Heart right ventricle (tissue), 16 donors: ENCODE measurements around the gene UBE2I. TPM values are rescaled to one million over a fixed set of nuclear protein-coding genes. Genes with fewer than 3 reads are reported as not detected.

Source experiments
- ATAC-seq, 8 donors: fragments of 200-7000 bp; cut with Tn5 transposase; one replicate each; pipeline ENCODE4 v1.9.1; 2020; ENCODE audit warnings: mild to moderate bottlenecking in 8 of 8, moderate library complexity in 8 of 8, moderate number of reproducible peaks in 1 of 8
- DNase-seq, 2 donors: peaks; one replicate each; pipeline ENCODE4 v3.0.0-alpha.2; 2020
- H3K27ac ChIP-seq, 10 donors: fragments of 200-600 bp; sonication (generic) in 2 of 10; one replicate each; pipeline versions ENCODE4 v1.5.0 to v1.8.0; 2020 to 2022; ENCODE audit warnings: mild to moderate bottlenecking in 3 of 10
- H3K27me3 ChIP-seq, 7 donors: fragments of 200-600 bp; one replicate each; pipeline ENCODE4 v1.8.0; 2021 to 2022; ENCODE audit warnings: mild to moderate bottlenecking in 2 of 7
- H3K36me3 ChIP-seq, 9 donors: fragments of 200-600 bp; sonication (generic) in 1 of 9; one replicate each; pipeline versions ENCODE4 v1.5.0 to v1.8.0; 2020 to 2022; ENCODE audit warnings: mild to moderate bottlenecking in 2 of 9
- H3K4me1 ChIP-seq, 9 donors: fragments of 200-600 bp; sonication (generic) in 1 of 9; one replicate each; pipeline versions ENCODE4 v1.5.0 to v1.8.0; 2020 to 2022; ENCODE audit warnings: mild to moderate bottlenecking in 4 of 9
- H3K4me3 ChIP-seq, 10 donors: fragments of 200-600 bp; sonication (generic) in 2 of 10; one replicate each; pipeline versions ENCODE4 v1.5.0 to v1.8.0; 2020 to 2022; ENCODE audit warnings: mild to moderate bottlenecking in 7 of 10, moderate library complexity in 2 of 10
- H3K9me3 ChIP-seq, 11 donors: fragments of 200-600 bp in 10 of 11; sonication (generic) in 2 of 11; one replicate each; pipeline versions ENCODE4 v1.5.0 to v1.8.0; 2013 to 2022; ENCODE audit warnings: mild to moderate bottlenecking in 2 of 11, control low read depth in 1 of 11, moderate library complexity in 1 of 11
- WGBS, 2 donors: extraction: QIAGEN DNeasy Blood & Tissue Kit; methylation state at CpG; one replicate each; pipeline ENCODE4 v1.1.7; 2013; ENCODE audit warnings: inconsistent platforms in 1 of 2; 5-methylcytosine and 5-hydroxymethylcytosine counted together
- intact Hi-C, 10 donors: fragments of 100-400 bp; cut with DNase I; formaldehyde crosslinking; loops; one replicate each; pipeline versions ENCODE4 v1.11.1 to v1.14.2; 2022
- polyA plus RNA-seq, 2 donors: library from polyadenylated mRNA; stranded (reverse); fragments of 200-250 nt; gene quantifications; one replicate each; pipeline ENCODE4 v1.2.3, GENCODE V29; 2013
- total RNA-seq, 10 donors: library from RNA; stranded (reverse); fragmentation: NEBNext Ultra II Directional in 3 of 10; extraction: Animal tissue kit (Norgen Biotek cat#: 25700) in 3 of 10; gene quantifications; one replicate each; pipeline versions ENCODE4 v1.2.1 to v1.2.4, GENCODE V29; 2021 to 2023
- TF ChIP-seq, protein P1 (sequence below), 9 donors: fragments of 200-600 bp; sonication (generic) in 2 of 9; IDR thresholded peaks; one replicate each; pipeline versions ENCODE4 v1.5.0 to v1.8.0; 2021 to 2022; ENCODE audit warnings: antibody characterized with exemption in 9 of 9, mild to moderate bottlenecking in 5 of 9, moderate library complexity in 1 of 9
- donor health status: Arrhythmogenic right ventricular cardiomyopathy.
- donor health status: ischemic (EF 13 %, LVEDD 7.1; RV severe dilation, severe dysfunction).
- donor health status: healthy with polysubstance abuse.
- donor health status: DM: no; HTN: yes; CAD: no.
- donor health status: DM: no; HTN: no; CAD: no.
- donor health status: ischemic (EF 25% LVEDD 6.9; RV normal size, moderate dysfunction).
- donor health status: ischemic (EF 25% LVEDD 5.7; RV mildly dilated, moderate dysfunction).
- donor health status: healthy.
- donor health status: DM: yes; HTN: yes; CAD: no.
- donor health status: Ischemic cardiomyopathy.
- donor health status: ischemic (EF 35%, LVEDD 5.7; RV mildly dilated, moderate dysfunction).
- donor health status: nonischemic (EF 11% LVEDD 7.7; RV severe dilation, severe dysfunction).
- donor health status: DM: yes; HTN: yes; CAD: no.
- donor health status: PGD.
- donor health status: ischemic (EF 29% LVEDD 5.4; RV normal size, mild dysfunction).
- donor health status: nonischemic (EF 23%, LVEDD 6.1; RV moderate dilation, normal function).

Gene UBE2I
- total and polyA plus RNA-seq, 12 donors: 63.1 to 99.8 (median 83.6) TPM

DNA sequence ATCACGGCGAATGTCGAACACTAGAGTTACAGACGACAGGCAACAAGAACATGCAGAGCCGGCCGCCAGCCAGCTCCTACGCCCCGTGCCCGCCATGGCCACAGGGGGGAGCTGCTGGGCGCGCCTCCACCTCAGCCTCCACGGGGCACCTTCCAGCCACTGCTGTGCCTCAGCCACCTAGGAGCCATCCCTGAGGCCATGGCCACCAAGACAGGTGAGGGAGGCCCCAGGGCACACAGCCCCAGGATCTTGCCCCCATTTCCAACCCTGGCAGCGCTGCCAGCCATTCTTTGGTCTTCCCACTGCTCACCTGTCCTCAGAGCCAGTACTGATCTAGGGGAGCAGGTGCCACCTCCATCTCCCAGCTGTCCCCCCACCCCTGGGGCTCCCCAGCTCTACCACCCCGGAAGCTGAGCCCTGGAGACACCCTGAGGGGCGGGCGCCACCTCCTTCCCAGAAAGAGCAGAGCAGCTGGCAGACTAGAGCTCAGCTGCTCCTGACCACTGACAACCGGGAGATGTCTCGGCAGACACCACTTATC is 54.1 kb downstream of the UBE2I start:
- H3K4me3 ChIP-seq: no peak overlapping the region

DNA sequence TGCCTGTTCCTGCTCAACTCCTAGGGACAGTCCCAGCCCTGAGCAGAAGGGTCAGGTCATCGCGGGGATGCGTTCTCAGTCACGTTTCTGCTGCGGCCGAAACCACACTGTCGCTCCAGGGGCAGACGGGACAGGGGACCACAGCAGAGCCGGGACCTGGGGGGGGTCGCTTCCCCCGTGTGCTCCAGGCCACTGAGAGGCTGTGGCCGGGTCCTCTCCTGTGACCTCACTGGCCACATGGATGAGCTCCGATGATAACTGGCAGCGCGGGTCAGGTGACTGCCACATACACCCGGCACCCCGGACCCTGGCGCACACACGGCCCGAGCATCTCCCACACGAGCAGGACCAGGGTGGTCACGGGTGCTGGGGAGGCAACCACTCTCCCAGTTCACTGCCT is 55.1 kb downstream of the UBE2I start:
- no peak overlapping the region for H3K4me3 ChIP-seq
- H3K27ac ChIP-seq: no peak overlapping the region
- H3K27me3 ChIP-seq: no peaks in the 10 kb centered on the region
- no peaks in the 10 kb centered on the region for H3K4me1 ChIP-seq
- peak in 1 of 2 donors; percentile 7 for DNase-seq
- peaks cover 0 to 93% (median 32%) of the 10 kb centered on the region in 9 donors for H3K36me3 ChIP-seq
- WGBS, 2 donors: 91 to 92% methylated on average over 22 of the region's 22 CpGs
- intact Hi-C loops: no loop called here
- TF ChIP-seq, protein P1, sequence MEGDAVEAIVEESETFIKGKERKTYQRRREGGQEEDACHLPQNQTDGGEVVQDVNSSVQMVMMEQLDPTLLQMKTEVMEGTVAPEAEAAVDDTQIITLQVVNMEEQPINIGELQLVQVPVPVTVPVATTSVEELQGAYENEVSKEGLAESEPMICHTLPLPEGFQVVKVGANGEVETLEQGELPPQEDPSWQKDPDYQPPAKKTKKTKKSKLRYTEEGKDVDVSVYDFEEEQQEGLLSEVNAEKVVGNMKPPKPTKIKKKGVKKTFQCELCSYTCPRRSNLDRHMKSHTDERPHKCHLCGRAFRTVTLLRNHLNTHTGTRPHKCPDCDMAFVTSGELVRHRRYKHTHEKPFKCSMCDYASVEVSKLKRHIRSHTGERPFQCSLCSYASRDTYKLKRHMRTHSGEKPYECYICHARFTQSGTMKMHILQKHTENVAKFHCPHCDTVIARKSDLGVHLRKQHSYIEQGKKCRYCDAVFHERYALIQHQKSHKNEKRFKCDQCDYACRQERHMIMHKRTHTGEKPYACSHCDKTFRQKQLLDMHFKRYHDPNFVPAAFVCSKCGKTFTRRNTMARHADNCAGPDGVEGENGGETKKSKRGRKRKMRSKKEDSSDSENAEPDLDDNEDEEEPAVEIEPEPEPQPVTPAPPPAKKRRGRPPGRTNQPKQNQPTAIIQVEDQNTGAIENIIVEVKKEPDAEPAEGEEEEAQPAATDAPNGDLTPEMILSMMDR (IDR thresholded peaks at IDR 0.05): no peak
- ATAC-seq: no peak
- H3K9me3 ChIP-seq: no peaks in the 10 kb centered on the region

More for the DNA sequence above, 54.1 kb downstream of the UBE2I start:
- Histone ChIP-seq H3K27ac (no peak overlapping the region), H3K4me1 (no peaks in the 10 kb centered on the region), H3K9me3 (no peaks in the 10 kb centered on the region), H3K36me3 (peaks cover 0 to 93% (median 32%) of the 10 kb centered on the region in 9 donors), H3K27me3 (no peaks in the 10 kb centered on the region)
- DNase-seq (peak in 1 of 2 donors; percentile 58), ATAC-seq (peak in 7 of 8 donors; percentile 54 to 76 (median 73))
- 49 to 54% methylated on average over 18 of the region's 18 CpGs for WGBS, 2 donors
- TF ChIP-seq, protein P1 (IDR thresholded peaks at IDR 0.05): peak; percentile 46 to 91 (median 73)
- intact Hi-C loops: no loop called here

DNA sequence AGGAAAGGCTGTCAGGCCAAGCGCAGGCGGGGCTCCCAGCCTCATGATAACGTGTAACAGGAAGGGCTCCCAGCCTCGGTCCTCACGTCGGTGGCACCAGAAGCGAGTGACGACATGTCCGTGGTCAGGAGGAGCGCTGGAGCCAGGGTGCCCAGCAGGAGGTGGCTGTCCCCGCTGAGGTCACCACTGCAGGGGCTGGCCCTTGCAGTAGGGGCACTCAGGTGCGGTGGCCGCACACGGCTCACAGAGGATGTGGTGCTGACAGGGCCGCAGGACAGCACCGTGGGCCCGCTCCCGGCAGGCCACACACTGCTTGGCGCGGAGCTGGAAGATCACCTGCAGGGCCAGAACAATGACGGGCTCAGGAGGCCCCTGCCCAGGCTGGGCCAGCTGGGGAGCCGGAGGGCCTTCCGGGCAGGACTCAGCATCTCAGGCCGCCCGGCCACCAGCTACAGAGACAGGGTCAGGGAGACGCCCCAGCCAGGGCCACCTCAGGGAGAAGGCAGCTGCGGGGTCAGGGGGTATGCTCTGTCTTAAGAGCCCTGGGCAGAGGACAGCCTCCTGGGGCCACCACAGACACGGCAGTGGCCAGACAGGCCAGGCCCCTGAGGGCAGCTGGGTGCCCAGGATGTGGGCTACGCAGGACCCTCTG is 56.8 kb downstream of the UBE2I start:
- Histone ChIP-seq H3K9me3 (no peaks in the 10 kb centered on the region), H3K4me3 (no peak overlapping the region), H3K36me3 (peaks cover 0 to 92% (median 35%) of the 10 kb centered on the region in 9 donors), H3K27me3 (no peaks in the 10 kb centered on the region), H3K4me1 (no peaks in the 10 kb centered on the region), H3K27ac (no peak overlapping the region)
- ATAC-seq (peak in 2 of 8 donors; percentile 13 to 26), DNase-seq (no peak)
- WGBS, 2 donors: 87 to 89% methylated on average over 29 of the region's 29 CpGs
- intact Hi-C loops: no loop called here
- TF ChIP-seq, protein P1 (IDR thresholded peaks at IDR 0.05): no peak

DNA sequence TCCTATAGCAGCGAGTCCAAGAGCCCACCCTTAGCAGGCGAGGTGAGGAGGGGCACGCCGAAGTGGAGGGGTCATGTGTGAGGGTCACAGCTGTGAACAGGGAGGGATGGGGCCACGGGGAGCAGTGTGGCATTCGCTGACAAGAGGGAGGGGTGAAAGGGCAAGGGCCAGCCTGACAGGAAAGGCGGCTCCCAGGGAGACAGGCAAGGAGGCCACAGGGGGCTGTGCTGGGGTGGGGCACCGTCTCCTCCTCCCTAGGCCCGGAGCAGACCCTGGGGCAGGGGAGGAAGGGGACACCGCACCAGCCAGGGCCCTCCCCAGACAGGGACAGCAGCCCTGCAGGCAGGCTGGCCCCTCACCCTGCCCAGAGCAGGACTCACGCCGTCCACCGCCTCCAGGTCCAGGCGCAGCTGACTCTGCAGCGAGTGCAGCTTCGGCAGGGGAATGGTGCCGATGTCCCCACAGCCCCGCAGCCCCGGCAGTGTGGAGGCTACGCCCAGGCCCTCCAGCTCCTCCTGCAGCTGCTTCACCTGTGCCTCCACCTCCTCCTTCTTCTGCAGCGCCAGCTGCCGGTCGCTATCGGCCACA is 57.4 kb downstream of the UBE2I start:
- Histone ChIP-seq H3K4me1 (no peaks in the 10 kb centered on the region), H3K9me3 (no peaks in the 10 kb centered on the region), H3K4me3 (no peak overlapping the region), H3K36me3 (peaks cover 0 to 91% (median 34%) of the 10 kb centered on the region in 9 donors), H3K27ac (no peak overlapping the region), H3K27me3 (no peaks in the 10 kb centered on the region)
- TF ChIP-seq, protein P1 (IDR thresholded peaks at IDR 0.05): no peak
- intact Hi-C loops: no loop called here
- no peak for ATAC-seq
- WGBS, 2 donors: 88 to 90% methylated on average over 24 of the region's 24 CpGs
- DNase-seq: peak in 1 of 2 donors; percentile 14
